HK-2 (cell line): ENCODE data around the gene MTRF1L.

Experiments used
- DNase-seq: peaks from one replicate; pipeline ENCODE4 v3.0.0-alpha.2; 2018; ENCODE audit not compliant: unreplicated experiment

MTRF1L gene, protein sequence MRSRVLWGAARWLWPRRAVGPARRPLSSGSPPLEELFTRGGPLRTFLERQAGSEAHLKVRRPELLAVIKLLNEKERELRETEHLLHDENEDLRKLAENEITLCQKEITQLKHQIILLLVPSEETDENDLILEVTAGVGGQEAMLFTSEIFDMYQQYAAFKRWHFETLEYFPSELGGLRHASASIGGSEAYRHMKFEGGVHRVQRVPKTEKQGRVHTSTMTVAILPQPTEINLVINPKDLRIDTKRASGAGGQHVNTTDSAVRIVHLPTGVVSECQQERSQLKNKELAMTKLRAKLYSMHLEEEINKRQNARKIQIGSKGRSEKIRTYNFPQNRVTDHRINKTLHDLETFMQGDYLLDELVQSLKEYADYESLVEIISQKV

DNA sequence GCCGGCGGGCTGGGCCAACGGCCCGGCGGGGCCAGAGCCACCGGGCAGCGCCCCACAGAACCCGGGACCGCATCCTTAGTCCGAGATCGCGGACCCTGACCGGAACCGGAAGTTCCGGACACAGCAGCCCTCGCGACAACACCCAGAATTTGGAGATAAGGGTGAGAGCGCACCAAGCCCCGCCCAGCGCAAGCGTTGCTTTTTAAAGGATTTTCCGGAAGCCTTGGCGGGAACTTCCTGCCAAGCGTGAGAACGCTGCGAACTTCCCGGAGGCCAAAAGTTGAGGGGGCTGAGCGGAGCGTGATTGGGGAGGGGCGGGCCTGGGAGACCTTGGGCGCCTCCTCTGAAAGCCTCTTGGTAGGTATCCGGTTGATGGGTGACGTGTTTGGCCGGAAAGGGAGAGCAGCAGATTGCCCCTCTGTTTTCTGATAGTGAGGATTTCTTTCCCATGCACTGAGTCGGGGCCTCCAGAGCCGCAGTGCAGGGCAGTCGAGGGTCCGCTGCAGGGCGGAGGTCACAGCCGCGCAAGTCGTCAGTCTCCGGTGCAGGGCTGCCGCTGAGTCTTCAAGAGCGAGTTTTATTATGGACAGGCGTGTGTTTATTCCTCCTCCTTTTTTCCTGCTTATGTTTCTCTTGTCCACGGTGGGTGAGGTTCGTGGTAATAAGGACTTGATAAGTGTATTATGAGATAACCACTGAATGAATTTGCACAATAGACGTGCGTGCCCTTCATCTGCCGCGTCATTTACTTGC lies at the start of gene MTRF1L:
MTRF1L (minus strand) TSS at position 97 of the 753 bp plus-strand sequence; CDS start at position 73, 24 bp downstream.
- DNase-seq = peak; percentile 96

DNA sequence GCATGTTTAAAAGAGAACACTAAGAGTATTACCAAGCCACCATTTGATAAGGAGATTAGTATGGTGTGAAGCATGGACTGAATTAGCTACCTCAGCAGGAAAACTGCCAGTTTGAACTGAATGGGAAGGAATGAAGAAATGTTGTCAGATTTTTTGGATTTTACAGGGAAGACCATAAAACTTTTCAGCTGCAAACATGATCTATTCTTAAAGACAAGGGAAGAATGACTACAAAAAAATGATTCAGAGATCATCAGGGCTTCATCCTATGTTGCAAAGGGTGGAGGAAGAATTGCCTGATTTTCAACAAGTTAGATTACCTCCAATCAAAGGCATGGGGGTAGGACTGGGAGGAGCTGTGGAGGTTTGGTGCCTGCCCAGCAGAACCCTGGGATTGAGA lies 49.3 kb upstream of the MTRF1L start:
- no peak for DNase-seq

DNA sequence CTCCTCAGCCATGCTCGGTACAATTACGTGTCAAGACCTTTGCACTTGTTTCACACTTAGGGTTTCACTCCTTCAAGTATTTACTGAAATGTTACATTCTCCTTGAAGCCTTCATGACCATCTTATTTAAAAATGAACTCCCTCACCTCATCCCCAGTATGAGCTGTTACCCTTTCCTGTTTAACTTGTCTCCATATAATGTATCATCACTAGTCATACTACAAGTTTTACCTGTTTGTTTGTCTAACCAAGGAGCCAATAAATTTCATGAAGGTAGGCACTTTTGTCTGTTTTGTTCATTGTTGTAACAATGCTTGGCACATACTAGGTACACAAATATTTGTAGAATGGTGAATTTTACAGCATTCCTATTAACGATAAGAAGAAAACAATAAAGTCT lies 46.1 kb upstream of the MTRF1L start:
- no peak for DNase-seq

DNA sequence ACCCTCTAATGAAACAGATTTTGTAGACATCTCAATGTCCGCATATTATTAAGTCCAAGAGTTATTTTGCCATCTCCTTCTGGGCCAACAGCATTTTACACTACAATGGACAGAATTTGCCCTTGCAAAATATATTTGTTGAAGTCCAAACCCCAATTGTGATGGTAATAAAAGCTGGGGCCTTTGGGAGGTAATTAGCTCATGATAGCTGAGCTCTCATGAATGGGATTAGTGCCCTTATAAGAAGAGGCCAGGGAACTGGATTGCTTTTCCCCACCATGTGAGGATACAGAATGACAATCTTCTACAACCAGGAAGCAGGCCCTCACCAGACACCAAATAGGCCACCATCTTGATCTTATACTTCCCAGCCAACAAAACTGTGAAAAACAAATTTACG lies 44.9 kb upstream of the MTRF1L start:
- DNase-seq = no peak

DNA sequence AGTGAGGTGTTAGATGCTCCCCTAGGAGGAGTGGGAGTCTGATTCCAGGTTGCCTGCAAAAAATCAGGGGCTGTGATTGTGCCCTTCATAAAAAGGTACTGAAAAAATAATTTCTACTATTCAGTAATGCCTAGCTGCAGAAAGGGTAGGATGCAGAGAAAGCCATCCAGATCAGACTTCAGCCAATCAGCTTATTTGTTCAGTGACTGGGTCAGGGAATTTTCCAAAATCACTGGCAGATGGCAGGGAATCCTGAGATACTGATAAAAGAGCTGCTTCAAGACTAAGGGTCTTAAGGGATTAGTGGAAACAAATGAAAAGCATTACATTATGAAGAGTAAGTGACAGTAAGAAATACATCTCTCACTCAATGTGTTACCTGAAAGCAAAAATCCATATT lies 42.8 kb upstream of the MTRF1L start:
- no peak for DNase-seq

DNA sequence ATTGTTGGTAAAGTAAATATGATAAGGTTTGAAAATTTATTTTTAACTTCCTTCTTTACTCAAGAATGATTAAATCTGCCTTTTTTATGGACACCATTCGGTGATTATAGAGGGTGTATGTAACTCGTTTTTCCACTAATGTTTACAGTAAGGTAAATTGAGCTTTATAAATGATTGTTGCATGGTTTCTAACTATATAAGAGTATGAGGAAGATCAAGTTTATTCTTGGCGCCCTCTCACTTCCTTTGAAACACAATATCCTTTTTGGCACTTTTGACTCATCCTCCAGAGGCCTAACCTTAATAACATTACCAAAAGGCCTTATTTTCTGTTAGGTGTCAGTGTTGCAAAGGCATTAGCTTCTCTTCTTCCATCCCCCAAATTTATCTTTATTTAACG lies 41.8 kb upstream of the MTRF1L start:
- no peak for DNase-seq

DNA sequence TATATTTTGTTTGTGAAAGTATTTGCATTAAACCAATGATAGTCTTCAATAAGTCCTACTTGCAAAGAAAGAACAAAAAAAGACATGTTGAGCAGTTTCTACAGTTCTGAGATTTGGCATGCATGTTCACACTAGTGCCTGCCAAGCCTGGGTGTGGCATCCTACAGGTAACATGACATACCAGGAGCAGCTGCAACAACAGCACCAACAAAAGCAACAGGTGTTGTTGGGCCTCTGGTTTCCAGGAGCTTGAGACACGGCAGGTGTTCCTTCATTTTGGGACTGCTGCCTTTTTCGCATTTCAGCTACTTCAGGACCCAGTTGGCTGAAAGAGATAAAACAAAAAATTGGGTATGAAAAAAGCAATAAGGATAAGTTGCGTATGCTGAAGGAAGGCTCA lies 41.2 kb upstream of the MTRF1L start:
- DNase-seq = no peak

DNA sequence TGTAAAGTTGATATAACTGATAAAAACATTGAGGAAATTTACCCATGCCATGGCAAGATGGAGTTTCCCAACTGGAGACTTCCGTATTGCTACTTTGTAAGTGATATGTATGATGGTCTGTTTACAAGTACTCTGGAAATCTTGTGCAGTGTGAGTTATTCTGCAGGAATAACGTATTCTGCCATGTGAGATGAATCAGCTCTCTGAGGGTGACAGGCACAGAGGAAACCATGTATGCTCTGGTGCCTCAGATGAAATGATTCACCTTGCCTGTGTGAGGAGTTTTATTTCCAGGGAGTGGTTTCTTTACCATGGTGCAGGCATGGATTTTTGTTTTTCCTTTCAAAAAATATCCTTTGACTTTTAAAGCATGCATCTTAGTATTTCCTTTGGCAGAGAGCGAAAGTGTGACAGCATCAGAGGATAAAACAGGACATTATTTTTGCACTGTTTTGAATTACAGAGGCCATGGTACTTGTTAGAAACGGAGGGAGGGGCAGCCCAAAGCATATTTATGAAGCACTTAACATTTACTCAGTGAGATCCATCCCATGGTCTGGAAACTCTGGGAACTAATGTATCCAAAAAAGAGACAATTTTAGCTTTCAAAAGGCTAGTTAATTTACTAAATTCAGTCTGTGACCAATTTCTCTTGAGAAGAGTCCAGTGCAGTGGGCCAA lies 36.0 kb upstream of the MTRF1L start:
- no peak for DNase-seq

DNA sequence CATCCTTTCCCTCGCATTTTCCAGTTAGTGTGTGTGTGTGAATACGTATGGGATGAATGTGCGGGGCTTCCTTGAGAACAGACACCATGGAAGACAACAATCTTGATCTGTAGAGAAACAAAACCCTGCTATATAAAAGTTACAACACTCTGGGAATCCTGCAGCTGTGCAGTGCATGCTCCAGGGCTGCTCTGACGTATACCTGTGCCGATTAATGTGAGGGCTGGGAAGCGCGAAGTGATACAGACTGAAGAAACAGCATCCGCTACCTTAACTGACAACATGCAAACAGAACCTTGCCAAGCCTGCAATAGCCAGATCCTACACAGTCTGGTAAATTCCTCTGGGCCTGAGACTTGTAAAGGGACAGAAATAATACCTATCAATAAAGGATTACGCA lies 31.6 kb upstream of the MTRF1L start:
- DNase-seq = no peak

DNA sequence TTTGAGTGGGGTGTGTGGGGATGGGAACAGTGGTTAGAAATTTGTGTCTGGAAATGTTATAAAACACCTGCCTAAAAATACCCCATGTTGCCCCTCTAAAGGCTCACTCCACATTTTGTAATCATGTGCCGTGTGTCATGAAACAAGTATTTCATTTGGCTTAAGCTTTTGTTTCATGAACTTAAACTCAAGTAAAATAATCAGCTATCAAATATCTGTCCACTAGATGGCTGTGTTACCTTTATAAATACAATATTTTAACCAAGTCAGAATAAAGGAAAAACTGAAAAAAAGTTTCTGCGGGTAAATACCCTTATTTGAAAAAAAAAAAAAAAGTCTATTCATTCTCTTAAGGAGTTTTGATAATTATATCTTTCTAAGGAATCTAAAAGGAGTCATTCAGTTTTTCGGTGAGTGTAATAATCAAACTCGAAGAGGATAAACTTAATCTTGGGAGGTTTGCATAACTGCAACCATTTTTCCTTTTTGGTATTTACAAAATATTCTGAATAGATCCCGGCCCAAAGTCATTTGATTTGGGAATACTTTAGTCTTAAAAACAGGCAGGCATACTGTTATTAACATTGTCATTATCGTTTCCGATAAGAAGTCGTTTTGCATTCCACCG lies 29.9 kb upstream of the MTRF1L start:
- no peak for DNase-seq

DNA sequence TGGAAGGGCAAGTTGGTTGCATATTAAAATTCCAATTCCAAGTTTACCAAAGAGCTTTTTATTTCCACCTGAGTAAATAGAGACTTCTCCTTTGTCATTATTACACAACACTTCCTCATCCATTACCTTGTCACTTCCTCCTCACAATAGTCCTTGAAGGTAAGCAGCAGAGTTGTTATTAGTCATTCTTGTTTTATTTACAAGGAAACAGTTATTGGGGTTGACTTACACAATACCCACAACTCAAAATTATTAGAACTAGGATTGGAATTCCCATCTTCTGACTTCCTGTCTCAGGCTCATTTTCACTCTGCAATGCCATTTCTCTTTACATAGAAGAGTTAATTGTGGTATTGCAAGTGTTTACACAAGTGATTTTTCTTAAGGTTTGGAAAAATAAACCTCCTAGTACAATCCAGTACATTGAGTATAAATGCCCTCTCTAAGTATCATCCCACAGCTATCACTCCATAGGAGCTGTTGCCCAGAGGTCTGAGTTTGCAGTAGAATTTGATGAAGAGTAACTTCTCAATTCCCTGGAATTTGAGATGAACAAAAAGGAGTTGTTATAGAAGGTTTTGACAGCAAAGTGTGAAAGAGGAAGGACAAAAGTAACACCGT lies 28.9 kb upstream of the MTRF1L start:
- DNase-seq = no peak

DNA sequence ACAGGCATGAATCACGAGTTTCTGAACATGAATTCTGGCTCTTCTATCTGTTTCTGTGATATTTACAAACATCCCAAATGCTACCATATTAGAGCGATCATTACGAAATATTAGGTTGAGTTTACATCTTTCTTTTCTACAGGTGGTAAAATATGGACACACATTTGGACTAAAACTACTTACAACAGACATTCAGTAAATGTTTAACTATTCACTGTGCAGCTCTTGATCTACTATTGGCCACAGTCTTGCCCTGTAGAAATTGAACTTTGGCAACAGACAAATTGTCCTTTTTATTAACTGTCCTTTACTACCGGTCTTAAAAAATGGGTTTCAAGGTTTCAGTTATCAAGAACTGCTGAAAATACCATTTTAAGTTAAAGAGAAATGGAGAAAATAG lies 26.5 kb upstream of the MTRF1L start:
- no peak for DNase-seq

DNA sequence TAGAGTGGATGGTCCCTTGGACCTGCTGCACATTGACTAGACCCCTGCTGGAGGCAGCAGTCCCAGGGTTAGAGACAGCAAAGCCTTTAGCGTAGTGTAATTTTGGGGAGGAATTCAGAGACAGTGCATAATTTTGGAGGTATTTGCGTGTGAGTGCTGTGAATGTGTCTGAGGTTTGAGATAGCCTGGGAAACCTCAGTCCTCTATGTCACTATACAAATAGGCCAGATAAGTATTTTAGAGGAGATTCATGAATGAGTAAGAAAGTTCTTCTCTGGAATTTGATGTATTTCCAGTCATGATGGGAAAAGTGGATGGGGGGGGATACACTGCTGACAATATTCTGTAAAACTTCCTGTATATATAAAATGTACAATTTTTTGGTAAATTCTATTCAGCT lies 25.8 kb upstream of the MTRF1L start:
- no peak for DNase-seq

DNA sequence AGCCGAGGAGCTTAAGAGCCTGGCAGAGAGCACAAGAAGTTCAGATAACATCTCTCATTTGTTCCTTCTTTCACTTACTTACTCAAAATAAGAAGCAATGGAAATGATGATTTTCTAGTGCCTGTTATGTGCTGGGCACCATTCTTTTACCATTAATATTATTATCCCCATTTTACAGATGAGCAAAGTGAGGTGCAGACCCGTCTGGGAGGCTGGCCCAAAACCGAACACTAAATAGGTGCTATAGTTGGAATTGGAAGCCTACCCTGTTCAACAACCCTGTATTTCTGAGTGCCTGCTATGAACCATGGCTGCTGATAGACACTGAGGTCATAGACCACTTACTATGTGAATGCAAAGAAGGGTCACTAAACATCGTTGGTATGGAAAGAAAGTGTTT lies 25.0 kb upstream of the MTRF1L start:
- no peak for DNase-seq

DNA sequence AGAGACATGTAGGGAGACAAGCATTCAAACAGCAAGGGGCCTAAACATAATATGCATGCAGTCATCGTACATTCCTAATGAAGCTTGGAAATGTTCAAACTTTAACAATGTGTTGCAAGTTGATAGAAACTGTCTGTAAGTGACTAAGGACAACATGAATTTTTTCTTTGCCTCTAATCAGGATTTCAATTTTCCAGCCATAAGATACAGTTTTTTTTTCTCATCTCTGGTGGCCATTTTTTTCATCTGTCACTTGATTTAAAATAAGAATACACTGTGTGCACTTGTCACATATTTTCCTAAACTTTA lies 22.2 kb upstream of the MTRF1L start:
- no peak for DNase-seq

DNA sequence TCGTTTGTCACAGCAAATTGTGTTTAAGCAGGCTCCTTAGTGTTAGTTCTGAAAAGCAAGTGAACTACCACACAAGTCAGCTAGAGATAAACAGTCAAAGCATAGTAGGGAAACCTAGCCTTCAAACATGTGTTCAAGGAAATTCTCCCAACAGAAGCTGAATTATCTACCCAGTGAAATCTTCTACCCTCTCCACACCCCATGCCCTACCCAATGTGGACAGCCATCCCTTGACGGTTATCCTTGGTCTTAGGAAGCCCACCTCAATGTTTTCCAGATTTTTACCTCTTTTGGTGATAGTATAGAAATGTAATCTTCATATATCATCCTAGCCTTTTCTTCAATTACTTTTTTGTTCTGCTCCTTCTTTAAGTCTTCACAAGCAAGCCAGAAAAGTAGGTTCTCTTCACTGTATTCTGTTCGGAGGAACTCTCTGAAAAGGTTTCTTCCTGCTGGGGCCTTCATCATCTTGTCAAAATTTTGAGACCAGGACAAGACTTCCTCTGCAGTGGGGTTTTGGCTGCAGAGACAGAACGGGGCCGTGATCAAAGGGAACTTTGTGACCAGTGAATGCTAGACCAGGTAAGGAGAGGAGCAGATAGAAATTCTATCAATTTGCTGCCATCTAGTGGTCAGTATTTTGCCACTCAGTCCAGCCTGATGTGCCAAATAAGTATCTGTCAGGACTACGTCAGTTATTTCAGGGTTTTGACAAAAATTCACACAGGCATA lies 21.6 kb upstream of the MTRF1L start:
- peak; percentile 20 for DNase-seq

DNA sequence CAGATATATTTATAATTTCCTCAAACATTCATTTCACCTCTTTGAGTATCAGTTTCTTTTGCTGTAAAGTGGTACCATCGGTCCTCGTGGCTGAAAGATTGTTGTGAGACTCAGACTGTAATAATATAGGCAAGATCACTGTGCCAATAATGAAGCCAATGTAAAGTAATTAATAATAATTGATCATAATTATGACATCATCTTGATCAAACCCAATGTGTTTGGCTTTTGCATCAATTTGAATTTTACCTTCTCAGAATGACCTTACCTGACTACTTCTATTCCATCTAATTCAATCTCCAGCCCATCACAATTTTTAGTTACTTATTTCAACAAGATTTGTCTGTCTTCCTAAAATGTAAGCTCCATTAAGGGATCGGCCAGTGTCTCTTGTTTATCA lies 15.8 kb upstream of the MTRF1L start:
- no peak for DNase-seq

DNA sequence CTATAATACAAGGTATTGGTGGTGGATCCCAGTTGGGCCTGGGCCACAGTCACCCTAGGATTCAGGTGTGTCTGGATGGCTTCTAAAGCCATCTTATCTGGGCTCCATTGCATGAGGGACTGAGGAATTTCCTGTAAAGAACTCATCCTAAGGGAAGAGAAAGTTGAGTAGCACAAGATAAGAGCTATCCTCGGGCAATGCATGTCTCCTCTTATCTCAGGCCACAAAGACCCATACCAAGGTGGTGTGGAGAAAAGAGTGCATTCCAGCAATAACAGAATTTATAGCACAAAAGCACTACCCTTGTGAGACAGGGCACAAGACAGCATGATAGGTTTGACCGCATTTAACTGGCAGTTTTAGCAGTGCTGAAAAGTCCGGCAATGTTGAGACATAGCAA lies 14.3 kb upstream of the MTRF1L start:
- no peak for DNase-seq

DNA sequence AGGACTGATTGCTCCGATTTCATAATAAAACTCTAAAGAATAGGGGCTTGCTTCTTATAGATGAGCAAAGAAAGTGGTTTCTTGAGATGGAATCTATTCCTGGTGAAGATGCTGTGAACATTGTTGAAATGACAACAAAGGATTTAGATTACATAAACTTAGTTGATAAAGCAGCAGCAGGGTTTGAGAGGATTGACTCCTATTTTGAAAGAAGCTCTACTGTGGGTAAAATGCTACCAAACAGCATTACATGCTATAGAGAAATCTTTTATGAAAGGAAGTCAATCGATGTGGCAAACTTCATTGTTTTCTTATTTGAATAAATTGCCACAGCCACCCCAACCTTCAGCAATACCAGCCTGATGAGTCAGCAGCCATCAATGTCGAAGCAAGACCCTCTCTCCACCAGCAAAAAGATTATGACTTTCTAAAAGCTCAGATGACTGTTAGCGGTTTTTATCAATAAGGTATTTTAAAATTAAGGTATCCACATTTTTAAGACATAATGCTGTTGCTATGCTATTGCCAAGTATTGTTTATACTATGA lies 12.7 kb upstream of the MTRF1L start:
- no peak for DNase-seq

DNA sequence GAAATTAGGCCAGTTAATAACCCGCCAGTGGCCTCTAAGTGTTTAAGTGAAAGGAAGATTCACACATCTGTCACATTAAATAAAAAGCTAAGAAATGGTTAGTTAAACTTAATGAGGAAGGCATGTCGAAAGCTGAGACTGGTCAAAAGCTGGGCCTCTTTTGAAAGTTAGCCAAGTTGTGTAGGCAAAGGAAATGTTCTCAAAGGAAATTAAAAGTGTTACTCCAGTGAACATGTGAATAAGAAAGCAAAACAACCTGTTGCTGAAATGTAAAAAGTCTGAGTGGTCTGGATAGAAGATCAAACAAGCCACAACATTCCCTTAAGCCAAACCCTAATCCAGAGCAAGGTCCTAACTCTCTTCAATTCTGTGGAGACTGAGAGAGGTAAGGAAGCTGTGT lies 10.9 kb upstream of the MTRF1L start:
- no peak for DNase-seq

DNA sequence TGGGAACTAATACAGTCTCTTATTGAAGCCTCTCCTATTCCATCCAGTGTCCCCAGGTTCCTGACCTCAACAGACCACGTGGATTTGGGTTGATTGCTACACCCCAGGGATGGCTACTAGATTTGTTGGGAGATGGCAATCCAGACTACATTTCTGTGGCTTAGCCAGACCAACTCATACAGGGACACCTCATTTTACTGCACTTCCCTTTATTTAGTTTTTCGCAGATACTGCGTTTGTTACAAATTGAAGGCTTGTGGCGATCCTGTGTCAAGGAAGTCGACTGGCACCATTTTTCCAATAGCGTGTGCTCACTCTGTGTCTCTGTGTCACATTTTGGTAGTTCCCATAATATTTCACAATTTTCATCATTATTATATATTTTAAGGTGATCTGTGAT lies 10.3 kb upstream of the MTRF1L start:
- no peak for DNase-seq
